ENCODE data around the gene GATA1.

GATA1 gene

GRCh38 chrX:48784726-48785125, 1.7 kb upstream of the GATA1 start:
- in situ Hi-C loops (cut with HindIII; ENCODE audit: low sequenced_read_pairs), result no loop called here

- in situ Hi-C loops (cut with HindIII; ENCODE audit: low sequenced_read_pairs), result no loop called here
These were observed 1.2 kb upstream of the GATA1 start for GRCh38 chrX:48785186-48785539.

GRCh38 chrX:48785540-48786214, 713 bp upstream of the GATA1 start:
- in situ Hi-C loops (cut with HindIII; ENCODE audit: low sequenced_read_pairs), result no loop called here

DNA sequence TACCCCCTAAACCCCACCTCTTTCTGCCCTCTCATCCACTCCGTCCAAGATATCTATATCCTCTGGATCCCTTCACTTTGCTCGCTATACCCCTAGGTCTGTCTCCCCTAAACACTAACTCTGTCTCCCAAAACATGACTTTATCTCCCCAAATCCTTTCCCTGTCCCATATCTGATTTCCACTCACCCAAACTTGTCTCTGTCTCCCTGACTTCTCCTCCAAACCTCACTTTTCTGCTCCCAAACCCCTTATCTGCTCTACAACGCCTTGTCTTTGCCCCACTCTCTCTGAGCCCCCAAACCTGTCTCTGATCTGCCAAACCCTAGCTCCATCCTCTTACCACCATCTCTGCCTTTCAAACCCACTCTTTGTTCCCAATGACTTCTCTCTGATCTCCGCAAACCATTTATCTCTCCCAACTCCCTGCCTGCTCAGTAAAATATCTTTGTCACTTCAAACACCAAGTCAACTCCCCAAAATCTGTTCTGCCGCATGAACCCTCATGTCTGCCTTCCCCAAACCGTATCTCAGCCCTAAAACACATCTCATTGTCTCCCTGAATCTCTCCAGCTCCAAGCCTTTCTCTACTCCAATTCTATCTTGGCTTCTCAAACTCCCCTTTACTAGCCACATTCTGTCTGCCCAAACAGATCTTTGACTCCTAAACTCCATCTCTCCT, 575 bp downstream of the GATA1 start:
- in situ Hi-C loops (cut with HindIII; ENCODE audit: low sequenced_read_pairs), result no loop called here

DNA sequence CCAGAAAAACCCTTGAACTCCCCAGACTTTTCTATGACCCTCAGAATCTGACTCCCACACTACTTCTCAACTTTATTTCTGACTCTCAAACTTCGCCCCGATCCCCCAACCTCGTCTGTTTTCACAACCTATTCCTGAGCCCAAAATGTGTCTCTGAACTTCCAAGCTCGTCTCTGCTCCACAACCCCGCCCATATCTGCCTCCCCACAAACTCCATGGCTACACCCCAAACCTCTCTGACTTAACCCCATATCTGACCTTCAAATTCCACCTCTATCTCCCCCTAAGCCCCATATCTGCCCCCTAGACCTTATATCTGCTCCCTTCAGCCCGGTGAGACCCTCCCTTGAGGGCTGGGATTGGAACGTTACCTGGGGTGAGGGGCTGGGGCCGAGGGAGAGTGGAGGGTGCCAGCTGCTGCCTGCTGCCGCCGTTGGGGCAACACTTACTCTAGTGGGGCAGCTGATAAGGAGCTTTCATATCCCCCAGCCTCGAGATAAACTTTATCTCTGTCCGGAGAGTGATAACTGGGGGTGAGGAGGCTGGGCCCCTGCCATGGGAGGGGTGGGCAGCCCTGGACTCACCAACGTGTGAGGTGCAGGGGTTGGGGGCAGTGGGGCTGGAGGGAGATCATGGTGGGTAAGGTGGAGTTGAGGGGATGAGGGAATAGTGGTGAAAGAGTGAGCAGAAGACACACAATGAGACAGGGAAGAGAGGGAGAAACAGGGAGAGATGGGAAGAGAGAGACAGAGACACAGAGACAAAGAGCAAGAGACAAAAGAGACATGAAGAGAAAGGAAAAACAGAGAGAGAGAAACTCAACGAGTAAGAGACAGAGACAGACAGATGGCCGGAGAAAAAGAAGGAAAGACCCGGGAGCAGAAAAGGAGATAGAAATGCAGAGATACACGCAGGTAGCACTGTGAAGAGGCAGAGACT, 1.4 kb downstream of the GATA1 start:
- in situ Hi-C loops (cut with HindIII; ENCODE audit: low sequenced_read_pairs), result no loop called here

DNA sequence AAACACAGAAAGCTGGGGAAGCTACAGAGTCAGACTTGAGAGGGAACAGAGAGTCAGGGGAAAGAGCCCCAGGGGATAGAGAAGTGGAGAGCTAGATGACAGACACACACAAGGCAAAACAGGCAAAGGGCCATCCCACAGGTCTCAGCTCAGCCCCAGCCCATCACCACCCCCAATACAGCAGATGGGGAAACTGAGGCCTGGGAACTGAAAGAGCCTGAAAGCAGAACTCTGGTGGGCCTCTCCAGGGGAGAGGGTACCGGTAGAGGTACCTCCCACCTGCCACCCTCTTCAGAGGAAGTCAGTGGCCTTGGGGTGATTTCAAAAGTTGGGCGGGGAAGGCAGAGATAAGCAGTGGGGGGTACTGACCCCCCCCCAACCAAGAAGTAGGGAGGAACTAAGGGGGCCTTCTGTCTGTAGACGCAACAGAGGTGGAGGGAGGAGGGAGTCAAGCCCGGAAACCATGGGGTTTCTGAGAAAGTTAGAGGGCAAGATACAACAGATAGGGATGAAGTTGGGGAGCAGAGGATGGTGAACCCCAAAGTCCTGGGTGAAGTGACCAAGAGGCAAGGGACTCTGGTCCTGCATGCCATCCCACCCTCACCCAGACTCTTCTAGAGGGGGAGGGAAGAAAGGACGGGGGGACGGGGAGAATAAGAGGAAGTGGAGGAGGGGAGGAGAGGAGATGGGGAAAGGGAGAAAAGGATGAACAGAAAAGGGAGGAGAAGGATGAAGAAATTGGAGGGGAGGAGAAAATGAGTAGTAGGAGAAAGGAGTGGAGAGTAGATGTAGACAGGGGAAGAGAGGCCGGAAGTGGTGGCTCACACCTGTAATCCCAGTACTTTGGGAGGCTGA, 3.2 kb downstream of the GATA1 start:
- in situ Hi-C loops (cut with HindIII; ENCODE audit: low sequenced_read_pairs), result no loop called here

DNA sequence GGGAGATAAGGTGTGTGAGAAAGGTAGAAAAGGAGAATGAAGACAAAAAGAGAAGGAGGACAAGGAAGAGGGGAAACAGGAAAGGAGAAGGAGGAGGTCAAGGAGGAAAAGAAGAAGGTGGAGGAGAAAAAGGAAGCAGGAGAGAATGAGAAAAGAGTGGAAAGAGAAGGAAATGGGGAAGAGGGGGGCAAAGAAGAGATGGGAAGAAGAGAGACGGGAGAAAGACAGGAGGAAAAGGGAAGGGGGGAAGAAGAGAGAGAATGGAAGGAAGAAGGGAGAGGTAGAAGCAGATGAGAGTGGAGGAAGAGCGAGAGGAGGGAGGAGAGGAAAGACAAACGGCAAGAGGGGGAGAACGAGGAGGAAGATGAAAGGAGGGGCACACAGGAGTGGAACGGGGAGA, 4.1 kb downstream of the GATA1 start:
- in situ Hi-C loops (cut with HindIII; ENCODE audit: low sequenced_read_pairs), result no loop called here

DNA sequence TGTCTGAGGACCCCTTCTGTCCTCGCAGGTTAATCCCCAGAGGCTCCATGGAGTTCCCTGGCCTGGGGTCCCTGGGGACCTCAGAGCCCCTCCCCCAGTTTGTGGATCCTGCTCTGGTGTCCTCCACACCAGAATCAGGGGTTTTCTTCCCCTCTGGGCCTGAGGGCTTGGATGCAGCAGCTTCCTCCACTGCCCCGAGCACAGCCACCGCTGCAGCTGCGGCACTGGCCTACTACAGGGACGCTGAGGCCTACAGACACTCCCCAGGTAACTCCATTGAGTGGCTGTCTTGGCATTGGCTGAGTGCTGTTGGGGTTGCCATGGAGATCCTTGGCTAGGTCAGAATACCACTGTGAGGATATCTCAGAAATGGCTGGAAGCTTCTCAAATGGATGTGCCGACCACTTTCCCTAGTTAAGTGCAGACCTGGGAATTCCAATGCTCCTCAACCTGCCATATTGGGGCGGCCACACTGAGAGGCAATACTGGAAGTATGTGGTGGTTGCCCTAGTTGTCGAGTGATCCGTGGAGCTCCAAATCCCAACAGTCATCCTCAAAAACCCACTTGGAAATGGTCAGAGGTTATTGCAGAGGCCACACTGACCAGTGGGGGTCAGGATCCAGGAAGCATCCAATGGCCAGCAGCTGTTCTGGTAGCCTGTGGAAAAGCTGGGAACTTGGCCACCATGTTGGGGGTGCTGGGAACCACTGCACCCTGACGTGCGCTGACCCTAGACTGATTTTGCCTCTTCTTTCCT, 4.9 kb downstream of the GATA1 start:
- in situ Hi-C loops (cut with HindIII; ENCODE audit: low sequenced_read_pairs), result no loop called here

- in situ Hi-C loops (cut with HindIII; ENCODE audit: low sequenced_read_pairs), result no loop called here
These were observed 5.8 kb downstream of the GATA1 start for GRCh38 chrX:48792219-48792618.

GRCh38 chrX:48793935-48794334, 7.5 kb downstream of the GATA1 start:
- in situ Hi-C loops (cut with HindIII; ENCODE audit: low sequenced_read_pairs), result no loop called here

- in situ Hi-C loops (cut with HindIII; ENCODE audit: low sequenced_read_pairs), result no loop called here
These were observed 8.0 kb downstream of the GATA1 start for GRCh38 chrX:48794340-48794910.

GRCh38 chrX:48794911-48795515, 8.6 kb downstream of the GATA1 start:
- in situ Hi-C loops (cut with HindIII; ENCODE audit: low sequenced_read_pairs), result no loop called here

DNA sequence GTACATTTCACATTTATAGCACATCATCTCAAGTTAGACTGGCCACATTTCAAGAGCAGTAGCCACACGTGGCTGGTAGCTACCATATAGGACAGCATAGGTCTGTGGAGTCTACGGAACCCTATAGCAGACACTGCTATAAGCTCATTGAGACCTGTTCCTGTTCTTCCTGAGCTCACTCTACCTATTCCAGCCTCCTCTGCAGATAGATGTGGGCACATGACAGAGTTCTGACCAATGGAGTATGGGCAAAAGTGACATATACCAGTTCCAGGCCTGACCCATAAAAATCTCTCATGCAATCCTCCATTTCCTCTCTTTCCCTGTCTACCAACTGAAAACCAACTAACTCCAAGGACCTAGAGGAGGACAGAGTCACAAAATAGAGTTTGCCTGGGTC, 11.9 kb downstream of the GATA1 start:
- in situ Hi-C loops (cut with HindIII; ENCODE audit: low sequenced_read_pairs), result no loop called here

DNA sequence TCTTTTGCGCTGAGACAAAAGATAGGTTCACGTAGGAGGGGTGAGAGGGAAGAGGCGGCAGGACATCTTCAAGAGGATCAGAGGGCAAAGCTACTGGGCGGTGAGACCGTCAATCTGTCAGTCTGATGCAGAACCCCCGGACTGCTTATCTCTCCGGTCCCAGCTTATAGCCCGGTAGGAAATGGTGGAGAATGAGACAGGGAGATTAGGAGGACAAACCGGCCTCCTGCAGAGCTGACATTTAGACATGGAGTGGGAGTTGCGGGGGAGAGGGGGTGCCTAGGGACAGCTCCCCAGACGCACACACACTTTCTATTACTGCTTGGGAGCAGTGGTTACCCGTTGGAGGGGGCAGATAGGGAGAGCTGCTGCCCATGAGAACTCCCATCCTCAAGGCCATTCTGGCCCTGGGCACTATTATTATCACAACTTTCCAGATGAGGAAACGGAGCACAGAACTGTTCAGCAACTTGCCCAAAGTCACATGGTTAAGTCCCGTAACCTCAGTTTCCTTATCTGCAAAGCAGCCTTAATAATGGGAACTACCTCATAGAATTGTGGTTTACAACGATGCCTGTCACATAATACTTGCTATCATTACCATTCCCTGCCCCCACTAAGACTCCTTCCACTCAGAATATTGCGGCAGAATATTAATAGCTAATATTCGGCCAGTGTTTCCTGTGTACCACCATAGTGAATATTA, 14.3 kb downstream of the GATA1 start:
- in situ Hi-C loops (cut with HindIII; ENCODE audit: low sequenced_read_pairs), result no loop called here

- in situ Hi-C loops (cut with HindIII; ENCODE audit: low sequenced_read_pairs), result no loop called here
These were observed 15.1 kb downstream of the GATA1 start, which contains the start of gene HDAC6 for GRCh38 chrX:48801280-48802088. Gene HDAC6 (plus strand): TSS chrX:48802067. CDS start chrX:48802693, 626 bp downstream.

DNA sequence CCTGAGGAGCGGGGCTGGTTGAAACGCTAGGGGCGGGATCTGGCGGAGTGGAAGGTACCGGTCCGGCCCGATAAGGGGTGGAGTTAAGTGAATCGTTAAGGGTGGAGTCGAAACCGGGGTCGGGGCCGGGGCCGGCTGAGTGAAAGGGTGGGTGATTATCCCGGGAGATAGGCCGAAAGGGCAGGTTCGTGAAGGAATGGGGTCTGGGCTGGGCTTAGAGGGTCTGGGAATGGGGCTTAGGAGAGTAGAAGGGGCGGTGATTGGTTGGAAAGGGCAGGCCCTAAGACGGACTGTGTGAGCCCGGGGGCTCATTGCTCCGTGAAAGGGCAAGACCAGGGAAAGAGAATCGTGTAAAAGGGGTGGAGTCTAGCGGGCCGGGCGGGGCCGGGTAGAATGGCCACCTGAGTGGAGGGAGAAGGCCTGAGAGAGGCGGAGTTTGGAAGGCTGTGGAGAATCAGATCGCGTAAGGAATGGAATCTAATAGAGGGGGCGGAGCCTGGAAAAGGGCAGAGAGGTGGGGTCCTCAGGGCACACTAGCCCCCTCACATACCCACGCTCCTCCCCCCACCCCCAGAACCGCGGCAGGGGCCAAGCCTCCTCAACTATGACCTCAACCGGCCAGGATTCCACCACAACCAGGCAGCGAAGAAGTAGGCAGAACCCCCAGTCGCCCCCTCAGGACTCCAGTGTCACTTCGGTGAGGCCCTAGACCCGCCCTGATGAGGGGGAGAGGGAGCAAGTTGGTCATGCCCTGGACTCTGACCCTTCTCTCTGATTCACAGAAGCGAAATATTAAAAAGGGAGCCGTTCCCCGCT, 15.9 kb downstream of the GATA1 start:
- in situ Hi-C loops (cut with HindIII; ENCODE audit: low sequenced_read_pairs), result no loop called here

DNA sequence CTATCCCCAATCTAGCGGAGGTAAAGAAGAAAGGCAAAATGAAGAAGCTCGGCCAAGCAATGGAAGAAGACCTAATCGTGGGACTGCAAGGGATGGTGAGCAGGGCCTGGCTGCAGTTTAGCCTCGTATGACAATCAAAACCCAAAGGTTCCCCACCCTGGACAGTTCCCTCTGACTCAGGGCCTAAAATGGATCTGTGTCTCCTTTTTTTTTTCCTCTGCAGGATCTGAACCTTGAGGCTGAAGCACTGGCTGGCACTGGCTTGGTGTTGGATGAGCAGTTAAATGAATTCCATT, 16.5 kb downstream of the GATA1 start:
- in situ Hi-C loops (cut with HindIII; ENCODE audit: low sequenced_read_pairs), result no loop called here

All from DLD1 (cell line).